OCI-LY1 (cell line): ENCODE results near the gene PABPN1L.

Experiments
- H2AFZ ChIP-seq: fragments of 200-600 bp; sonication (generic), shearing (Covaris generic); 2 replicates; pipeline ENCODE4 v1.6.0; 2014; ENCODE audit warnings: antibody characterized with exemption, mild to moderate bottlenecking, low read length
- H3F3A ChIP-seq: fragments of 200-600 bp; sonication (generic), shearing (Covaris generic); 2 replicates; pipeline ENCODE4 v1.6.0; 2014; ENCODE audit warnings: mild to moderate bottlenecking, antibody characterized with exemption, low read length, moderate library complexity; ENCODE audit not compliant: insufficient read depth
- H3K27ac ChIP-seq: fragments of 200-600 bp; sonication (generic); 2 replicates; pipeline ENCODE4 v1.5.1; 2014; ENCODE audit warnings: low read length, mixed run types, mild to moderate bottlenecking, low read depth; ENCODE audit not compliant: poor library complexity, severe bottlenecking
- H3K27me3 ChIP-seq: fragments of 200-600 bp; sonication (generic); 2 replicates; pipeline ENCODE4 v1.6.0; 2014; ENCODE audit warnings: antibody characterized with exemption, mild to moderate bottlenecking, low read length, moderate library complexity; ENCODE audit not compliant: insufficient read depth
- H3K36me3 ChIP-seq: fragments of 200-600 bp; sonication (generic); 2 replicates; pipeline ENCODE4 v1.6.1; 2014; ENCODE audit warnings: mild to moderate bottlenecking, antibody characterized with exemption, low read length, moderate library complexity, mixed read lengths; ENCODE audit not compliant: insufficient read depth
- H3K4me1 ChIP-seq: fragments of 200-600 bp; sonication (generic); 2 replicates; pipeline ENCODE4 v1.5.1; 2014; ENCODE audit warnings: mild to moderate bottlenecking, low read length, moderate library complexity; ENCODE audit not compliant: insufficient read depth, severe bottlenecking
- H3K4me2 ChIP-seq: fragments of 200-600 bp; sonication (generic), shearing (Covaris generic); 2 replicates; pipeline ENCODE4 v1.6.1; 2014; ENCODE audit warnings: low read length
- H3K4me3 ChIP-seq: fragments of 200-600 bp; sonication (generic); 2 replicates; pipeline ENCODE4 v1.5.1; 2014; ENCODE audit warnings: low read length, low read depth, mild to moderate bottlenecking, mixed read lengths; ENCODE audit not compliant: poor library complexity, severe bottlenecking
- H3K79me2 ChIP-seq: fragments of 200-600 bp; shearing (Covaris generic); 2 replicates; pipeline ENCODE4 v1.6.1; 2016; ENCODE audit warnings: mixed run types, low read length, mixed read lengths; ENCODE audit not compliant: insufficient read depth
- H3K9ac ChIP-seq: fragments of 200-600 bp; sonication (generic), shearing (Covaris generic); 2 replicates; pipeline ENCODE4 v1.6.1; 2014; ENCODE audit warnings: mild to moderate bottlenecking, low read length, mixed read lengths
- H3K9me2 ChIP-seq: fragments of 200-600 bp; sonication (generic), shearing (Covaris generic); 2 replicates; pipeline ENCODE4 v1.6.1; 2014; ENCODE audit warnings: low read depth, mild to moderate bottlenecking, low read length, mixed read lengths
- H3K9me3 ChIP-seq: fragments of 200-600 bp; shearing (Covaris generic); 2 replicates; pipeline ENCODE4 v1.6.1; 2014; ENCODE audit warnings: low read length, mixed read lengths
- H4K20me1 ChIP-seq: fragments of 200-600 bp; sonication (generic), shearing (Covaris generic); 2 replicates; pipeline ENCODE4 v1.6.0; 2016; ENCODE audit warnings: mild to moderate bottlenecking, low read length; ENCODE audit not compliant: insufficient read depth
- CTCF ChIP-seq: fragments of 200-600 bp; sonication (generic), shearing (Covaris generic); IDR thresholded peaks from 2 replicates; pipeline ENCODE4 v1.5.1; 2017; ENCODE audit warnings: mild to moderate bottlenecking, antibody characterized with exemption, low read length, moderate library complexity, mixed read lengths
- EZH2 ChIP-seq: fragments of 200-600 bp; sonication (generic), shearing (Covaris generic); IDR thresholded peaks from 2 replicates; pipeline ENCODE4 v1.8.0; 2017; ENCODE audit warnings: borderline replicate concordance, mixed run types, mild to moderate bottlenecking, antibody characterized with exemption, low read length, moderate library complexity, mixed read lengths

PABPN1L gene

DNA sequence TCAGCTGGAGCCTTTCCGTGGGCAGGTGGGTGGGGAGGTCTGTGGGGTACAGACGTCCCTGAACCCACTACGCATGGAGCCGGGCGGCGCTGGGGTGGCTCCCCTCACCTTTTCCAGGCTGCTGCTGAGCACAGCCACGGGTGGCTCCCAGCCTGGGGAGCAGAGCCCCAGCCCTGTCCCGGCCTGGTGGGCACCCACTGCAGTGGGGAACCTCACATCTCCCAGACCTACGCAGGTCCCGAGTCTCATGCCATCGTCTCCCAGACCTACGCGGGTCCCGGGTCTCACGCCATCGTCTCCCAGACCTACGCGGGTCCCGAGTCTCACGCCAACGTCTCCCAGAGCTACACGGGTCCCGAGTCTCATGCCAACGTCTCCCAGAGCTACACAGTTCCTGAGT, 37.7 kb downstream of the PABPN1L start:
- no peak overlapping the region for H3K4me2 ChIP-seq
- H4K20me1 ChIP-seq = no peaks in the 10 kb centered on the region
- H3K79me2 ChIP-seq = no peaks in the 10 kb centered on the region
- TF ChIP-seq EZH2 (no peak), CTCF (no peak)
- no peak overlapping the region for H3K9ac ChIP-seq
- no peak overlapping the region for H3K27ac ChIP-seq
- H3F3A ChIP-seq = no peaks in the 10 kb centered on the region
- H3K4me1 ChIP-seq = no peaks in the 10 kb centered on the region
- no peak overlapping the region for H2AFZ ChIP-seq
- H3K9me3 ChIP-seq = no peaks in the 10 kb centered on the region
- H3K4me3 ChIP-seq = no peak overlapping the region
- H3K9me2 ChIP-seq = no peaks in the 10 kb centered on the region
- H3K36me3 ChIP-seq = no peaks in the 10 kb centered on the region
- 0 out of 2 replicates have a peak, but pooled peaks cover 5% of the 10 kb centered on the region for H3K27me3 ChIP-seq

DNA sequence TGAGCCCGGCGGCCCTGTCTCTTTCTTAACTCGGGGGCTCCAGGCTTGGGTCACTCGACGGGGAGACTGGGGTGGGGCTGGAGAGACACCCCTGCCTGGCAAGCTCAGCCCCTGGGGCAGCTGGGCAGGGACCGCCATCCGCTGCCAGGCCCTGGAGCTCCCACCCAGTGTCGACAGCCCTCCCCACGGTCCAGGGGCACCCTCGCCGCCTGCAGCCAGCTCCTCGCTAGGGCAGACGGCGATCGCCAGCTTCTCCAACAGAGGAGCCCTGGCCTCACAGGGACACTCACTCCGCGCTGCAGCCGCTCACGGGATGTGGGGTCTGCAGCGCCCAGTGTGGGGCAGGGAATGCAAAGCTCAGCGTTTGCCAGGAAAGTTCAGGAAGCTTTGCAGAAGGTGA, 38.7 kb downstream of the PABPN1L start:
- H4K20me1 ChIP-seq = no peaks in the 10 kb centered on the region
- H3K36me3 ChIP-seq = no peaks in the 10 kb centered on the region
- no peak overlapping the region for H3K4me2 ChIP-seq
- no peaks in the 10 kb centered on the region for H3K9me2 ChIP-seq
- H3K4me3 ChIP-seq = no peak overlapping the region
- no peak for TF ChIP-seq EZH2
- no peak for TF ChIP-seq CTCF
- no peaks in the 10 kb centered on the region for H3K4me1 ChIP-seq
- H3K79me2 ChIP-seq = no peaks in the 10 kb centered on the region
- no peaks in the 10 kb centered on the region for H3K9me3 ChIP-seq
- no peak overlapping the region for H3K9ac ChIP-seq
- H3K27me3 ChIP-seq = peaks cover 5% of the 10 kb centered on the region; the same call in 1 of the 2 replicates
- no peak overlapping the region for H2AFZ ChIP-seq
- no peak overlapping the region for H3K27ac ChIP-seq
- H3F3A ChIP-seq = no peaks in the 10 kb centered on the region

DNA sequence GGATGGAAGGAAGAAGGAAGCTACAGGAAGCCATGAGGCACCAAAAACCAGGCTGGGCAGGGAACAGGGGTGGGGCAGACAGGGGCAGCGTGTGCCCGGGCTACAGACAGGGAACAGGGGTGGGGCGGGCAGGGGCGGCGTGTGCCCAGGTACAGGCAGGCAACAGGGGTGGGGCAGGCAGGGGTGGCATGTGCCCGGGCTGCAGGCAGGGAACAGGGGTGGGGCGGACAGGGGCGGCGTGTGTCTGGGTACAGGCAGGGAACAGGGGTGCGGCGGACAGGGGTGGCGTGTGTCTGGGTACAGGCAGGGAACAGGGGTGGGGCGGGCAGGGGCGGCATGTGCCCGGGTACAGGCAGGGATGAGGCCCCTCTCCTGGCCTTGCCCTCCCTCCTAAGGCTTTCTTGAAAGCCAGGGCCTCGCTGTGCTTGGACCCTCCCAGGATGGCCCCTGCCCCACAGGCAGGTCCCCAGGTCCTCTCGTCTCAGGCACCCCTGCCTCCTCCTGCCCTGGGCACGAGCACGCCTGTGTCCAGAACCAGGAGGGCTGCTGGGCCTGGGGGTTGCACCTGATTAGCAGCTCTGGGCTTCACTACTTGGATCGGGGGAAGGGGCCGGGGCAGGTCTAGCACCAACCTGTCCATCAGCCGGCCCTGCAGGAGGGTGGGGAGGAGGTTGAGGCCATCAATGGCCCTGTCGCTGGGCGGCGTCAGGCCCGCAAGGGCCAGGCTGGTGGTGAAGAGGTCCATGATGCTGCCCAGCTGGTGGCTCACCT, 40.2 kb downstream of the PABPN1L start:
- no peaks in the 10 kb centered on the region for H3K36me3 ChIP-seq
- H3K27me3 ChIP-seq = peaks cover 5% of the 10 kb centered on the region; the same call in 1 of the 2 replicates
- H3F3A ChIP-seq = no peaks in the 10 kb centered on the region
- no peak overlapping the region for H3K4me3 ChIP-seq
- no peak overlapping the region for H2AFZ ChIP-seq
- H3K9me3 ChIP-seq = no peaks in the 10 kb centered on the region
- H3K9me2 ChIP-seq = no peaks in the 10 kb centered on the region
- H3K79me2 ChIP-seq = no peaks in the 10 kb centered on the region
- H3K27ac ChIP-seq = no peak overlapping the region
- H3K4me2 ChIP-seq = no peak overlapping the region
- no peak for TF ChIP-seq EZH2
- no peak for TF ChIP-seq CTCF
- H4K20me1 ChIP-seq = no peaks in the 10 kb centered on the region
- H3K4me1 ChIP-seq = no peaks in the 10 kb centered on the region
- no peak overlapping the region for H3K9ac ChIP-seq
